ENCODE results near the gene KAZN. TPM values are rescaled to one million over a fixed set of nuclear protein-coding genes. Genes with fewer than 3 reads are reported as not detected.

Gene KAZN
- polyA plus RNA-seq, 1 donor from 2014 or later, result 20.6 TPM

DNA sequence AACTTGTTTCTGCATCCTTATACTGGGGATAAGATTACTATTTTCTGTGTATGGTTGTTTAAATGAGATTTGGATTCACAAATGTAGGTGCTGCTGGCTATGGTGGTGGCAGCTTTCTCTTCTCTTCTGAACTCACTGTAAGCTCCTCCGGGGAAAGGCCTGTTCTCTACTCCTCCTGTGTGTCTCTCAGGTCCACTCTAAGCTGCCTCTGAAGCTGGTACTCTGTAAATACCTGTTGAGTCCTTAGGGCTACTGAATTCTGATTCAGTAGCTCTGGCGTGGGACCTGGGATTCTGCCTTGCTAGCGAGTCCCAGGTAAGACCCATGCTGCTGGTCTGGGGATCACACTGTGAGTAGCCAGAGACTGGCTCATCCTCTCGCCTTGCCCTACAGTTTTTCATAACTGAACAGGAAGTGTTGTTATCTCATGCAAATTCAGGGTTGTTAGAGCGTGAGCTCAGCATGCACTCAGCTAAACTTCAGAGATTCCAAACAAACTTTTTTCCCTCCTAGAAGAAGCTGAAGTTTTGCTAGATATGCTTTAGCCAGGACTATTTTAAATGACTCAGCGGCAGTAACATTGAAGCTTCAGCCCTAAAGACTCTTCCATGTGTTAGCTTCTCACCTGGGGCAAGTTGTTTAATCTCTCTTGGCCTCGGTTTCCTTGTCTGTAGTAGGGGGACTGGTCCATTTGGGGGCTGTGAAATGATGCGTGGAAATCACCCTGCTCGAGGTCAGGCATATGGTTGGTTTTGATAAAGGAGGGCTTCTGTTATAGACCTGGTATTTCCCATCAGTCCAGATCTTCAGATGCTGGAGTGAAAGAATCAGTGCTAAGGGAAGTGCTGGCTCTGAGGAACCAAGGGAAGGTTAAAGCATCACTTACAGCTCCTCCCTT lies 283.5 kb downstream of the KAZN start:
- Histone ChIP-seq H3K27me3 (ENCODE audit: insufficient read depth, low read depth, low read length) (no peaks in the 10 kb centered on the region), H3K27ac (ENCODE audit: low read length) (no peak overlapping the region), H3F3A (ENCODE audit: insufficient read depth, low read length, poor library complexity, severe bottlenecking) (no peaks in the 10 kb centered on the region), H3K4me3 (ENCODE audit: low read length) (no peak overlapping the region), H3K9me3 (ENCODE audit: low read length) (no peaks in the 10 kb centered on the region), H4K20me1 (ENCODE audit: insufficient read depth) (no peaks in the 10 kb centered on the region), H3K9ac (ENCODE audit: low read length) (no peak overlapping the region), H3K4me2 (ENCODE audit: low read length) (no peak overlapping the region), H3K79me2 (replicated peaks; ENCODE audit: insufficient read depth, low read length) (no peaks in the 10 kb centered on the region), H3K36me3 (ENCODE audit: insufficient read depth, low read length) (no peaks in the 10 kb centered on the region), H3K9me2 (ENCODE audit: insufficient read depth, low read length) (no peaks in the 10 kb centered on the region), H2AFZ (ENCODE audit: low read depth, low read length) (no peak overlapping the region)
- no peak for TF ChIP-seq TAF1 (IDR thresholded peaks at IDR 0.05; ENCODE audit: low read depth)
- TF ChIP-seq MXI1 (conservative IDR thresholded peaks at IDR 0.05; ENCODE audit: poor library complexity, severe bottlenecking), result no peak
- no peak for TF ChIP-seq EZH2 (IDR thresholded peaks at IDR 0.05; ENCODE audit: borderline replicate concordance, insufficient read depth, low read length, poor library complexity, severe bottlenecking)
- TF ChIP-seq, protein P1, sequence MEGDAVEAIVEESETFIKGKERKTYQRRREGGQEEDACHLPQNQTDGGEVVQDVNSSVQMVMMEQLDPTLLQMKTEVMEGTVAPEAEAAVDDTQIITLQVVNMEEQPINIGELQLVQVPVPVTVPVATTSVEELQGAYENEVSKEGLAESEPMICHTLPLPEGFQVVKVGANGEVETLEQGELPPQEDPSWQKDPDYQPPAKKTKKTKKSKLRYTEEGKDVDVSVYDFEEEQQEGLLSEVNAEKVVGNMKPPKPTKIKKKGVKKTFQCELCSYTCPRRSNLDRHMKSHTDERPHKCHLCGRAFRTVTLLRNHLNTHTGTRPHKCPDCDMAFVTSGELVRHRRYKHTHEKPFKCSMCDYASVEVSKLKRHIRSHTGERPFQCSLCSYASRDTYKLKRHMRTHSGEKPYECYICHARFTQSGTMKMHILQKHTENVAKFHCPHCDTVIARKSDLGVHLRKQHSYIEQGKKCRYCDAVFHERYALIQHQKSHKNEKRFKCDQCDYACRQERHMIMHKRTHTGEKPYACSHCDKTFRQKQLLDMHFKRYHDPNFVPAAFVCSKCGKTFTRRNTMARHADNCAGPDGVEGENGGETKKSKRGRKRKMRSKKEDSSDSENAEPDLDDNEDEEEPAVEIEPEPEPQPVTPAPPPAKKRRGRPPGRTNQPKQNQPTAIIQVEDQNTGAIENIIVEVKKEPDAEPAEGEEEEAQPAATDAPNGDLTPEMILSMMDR (IDR thresholded peaks at IDR 0.05; ENCODE audit: poor library complexity, severe bottlenecking), result no peak
- no peak for TF ChIP-seq EP300 (conservative IDR thresholded peaks at IDR 0.05; ENCODE audit: poor library complexity, severe bottlenecking)
- TF ChIP-seq, protein P2, sequence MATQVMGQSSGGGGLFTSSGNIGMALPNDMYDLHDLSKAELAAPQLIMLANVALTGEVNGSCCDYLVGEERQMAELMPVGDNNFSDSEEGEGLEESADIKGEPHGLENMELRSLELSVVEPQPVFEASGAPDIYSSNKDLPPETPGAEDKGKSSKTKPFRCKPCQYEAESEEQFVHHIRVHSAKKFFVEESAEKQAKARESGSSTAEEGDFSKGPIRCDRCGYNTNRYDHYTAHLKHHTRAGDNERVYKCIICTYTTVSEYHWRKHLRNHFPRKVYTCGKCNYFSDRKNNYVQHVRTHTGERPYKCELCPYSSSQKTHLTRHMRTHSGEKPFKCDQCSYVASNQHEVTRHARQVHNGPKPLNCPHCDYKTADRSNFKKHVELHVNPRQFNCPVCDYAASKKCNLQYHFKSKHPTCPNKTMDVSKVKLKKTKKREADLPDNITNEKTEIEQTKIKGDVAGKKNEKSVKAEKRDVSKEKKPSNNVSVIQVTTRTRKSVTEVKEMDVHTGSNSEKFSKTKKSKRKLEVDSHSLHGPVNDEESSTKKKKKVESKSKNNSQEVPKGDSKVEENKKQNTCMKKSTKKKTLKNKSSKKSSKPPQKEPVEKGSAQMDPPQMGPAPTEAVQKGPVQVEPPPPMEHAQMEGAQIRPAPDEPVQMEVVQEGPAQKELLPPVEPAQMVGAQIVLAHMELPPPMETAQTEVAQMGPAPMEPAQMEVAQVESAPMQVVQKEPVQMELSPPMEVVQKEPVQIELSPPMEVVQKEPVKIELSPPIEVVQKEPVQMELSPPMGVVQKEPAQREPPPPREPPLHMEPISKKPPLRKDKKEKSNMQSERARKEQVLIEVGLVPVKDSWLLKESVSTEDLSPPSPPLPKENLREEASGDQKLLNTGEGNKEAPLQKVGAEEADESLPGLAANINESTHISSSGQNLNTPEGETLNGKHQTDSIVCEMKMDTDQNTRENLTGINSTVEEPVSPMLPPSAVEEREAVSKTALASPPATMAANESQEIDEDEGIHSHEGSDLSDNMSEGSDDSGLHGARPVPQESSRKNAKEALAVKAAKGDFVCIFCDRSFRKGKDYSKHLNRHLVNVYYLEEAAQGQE (IDR thresholded peaks at IDR 0.05; ENCODE audit: borderline replicate concordance), result no peak
- no peak for TF ChIP-seq POLR2AphosphoS5 (IDR thresholded peaks at IDR 0.05)
- no peak for TF ChIP-seq RAD21 (conservative IDR thresholded peaks at IDR 0.05)
- no peak for TF ChIP-seq SMC3 (conservative IDR thresholded peaks at IDR 0.05; ENCODE audit: poor library complexity)

DNA sequence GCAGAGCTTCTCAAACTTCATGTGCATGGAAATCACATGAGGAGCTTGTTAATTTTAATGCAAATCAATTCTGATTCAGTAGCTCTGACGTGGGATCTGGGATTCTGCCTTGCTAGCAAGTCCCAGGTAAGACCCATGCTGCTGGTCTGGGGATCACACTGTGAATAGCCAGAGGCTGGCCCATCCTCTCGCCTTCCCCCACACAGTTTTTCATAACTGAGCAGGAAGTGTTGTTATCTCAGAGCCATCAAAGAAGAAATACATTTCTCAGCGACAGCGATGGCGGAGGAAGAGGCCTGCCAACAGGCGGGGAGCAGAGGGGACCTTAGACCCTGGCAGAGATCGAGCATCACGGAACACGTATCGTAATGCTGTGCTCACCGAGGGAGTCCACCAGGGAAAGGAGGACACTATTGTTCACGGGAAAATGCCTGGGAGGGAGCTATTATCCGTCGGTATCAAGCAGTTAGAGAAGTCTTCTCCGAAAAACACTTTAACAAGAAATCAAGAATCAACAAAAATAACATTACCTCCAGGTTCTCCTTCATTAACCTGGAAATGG lies 286.2 kb downstream of the KAZN start:
- Histone ChIP-seq H3K27me3 (ENCODE audit: insufficient read depth, low read depth, low read length) (no peaks in the 10 kb centered on the region), H3F3A (ENCODE audit: insufficient read depth, low read length, poor library complexity, severe bottlenecking) (peaks cover 2% of the 10 kb centered on the region), H4K20me1 (ENCODE audit: insufficient read depth) (no peaks in the 10 kb centered on the region), H3K4me2 (ENCODE audit: low read length) (no peak overlapping the region), H3K9me3 (ENCODE audit: low read length) (no peaks in the 10 kb centered on the region), H3K36me3 (ENCODE audit: insufficient read depth, low read length) (no peaks in the 10 kb centered on the region), H3K9me2 (ENCODE audit: insufficient read depth, low read length) (no peaks in the 10 kb centered on the region), H3K79me2 (replicated peaks; ENCODE audit: insufficient read depth, low read length) (no peaks in the 10 kb centered on the region), H2AFZ (ENCODE audit: low read depth, low read length) (no peak overlapping the region), H3K27ac (ENCODE audit: low read length) (no peak overlapping the region), H3K4me3 (ENCODE audit: low read length) (no peak overlapping the region), H3K9ac (ENCODE audit: low read length) (no peak overlapping the region)
- TF ChIP-seq RAD21 (conservative IDR thresholded peaks at IDR 0.05), result no peak
- no peak for TF ChIP-seq EZH2 (IDR thresholded peaks at IDR 0.05; ENCODE audit: borderline replicate concordance, insufficient read depth, low read length, poor library complexity, severe bottlenecking)
- TF ChIP-seq TAF1 (IDR thresholded peaks at IDR 0.05; ENCODE audit: low read depth), result no peak
- TF ChIP-seq EP300 (conservative IDR thresholded peaks at IDR 0.05; ENCODE audit: poor library complexity, severe bottlenecking), result no peak
- TF ChIP-seq, protein P2 (IDR thresholded peaks at IDR 0.05; ENCODE audit: borderline replicate concordance), result no peak
- TF ChIP-seq POLR2AphosphoS5 (IDR thresholded peaks at IDR 0.05), result no peak
- TF ChIP-seq SMC3 (conservative IDR thresholded peaks at IDR 0.05; ENCODE audit: poor library complexity), result no peak
- TF ChIP-seq, protein P1 (IDR thresholded peaks at IDR 0.05; ENCODE audit: poor library complexity, severe bottlenecking), result no peak
- TF ChIP-seq MXI1 (conservative IDR thresholded peaks at IDR 0.05; ENCODE audit: poor library complexity, severe bottlenecking), result no peak
